ENCODE results near the gene KCNT2.

The KCNT2 gene

DNA sequence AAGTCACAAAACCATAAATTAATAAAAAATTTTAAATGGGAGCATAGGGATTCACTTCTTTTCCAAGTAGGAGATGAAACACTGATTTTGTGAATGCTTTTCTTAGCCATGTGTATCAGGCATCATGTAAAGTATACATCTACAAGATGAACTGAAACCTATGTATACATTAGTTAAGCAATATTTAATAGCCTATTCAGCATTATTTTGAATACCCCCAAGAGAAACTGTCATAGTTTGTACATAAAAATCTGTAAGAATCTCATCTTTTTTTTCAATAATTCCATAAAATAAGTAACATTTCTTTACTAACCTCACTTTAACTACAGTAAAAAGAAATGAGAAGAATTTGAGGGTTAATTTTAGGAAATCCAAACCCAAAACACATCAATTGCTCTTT, 348.0 kb downstream of the KCNT2 start:
- TF ChIP-seq, protein P1, sequence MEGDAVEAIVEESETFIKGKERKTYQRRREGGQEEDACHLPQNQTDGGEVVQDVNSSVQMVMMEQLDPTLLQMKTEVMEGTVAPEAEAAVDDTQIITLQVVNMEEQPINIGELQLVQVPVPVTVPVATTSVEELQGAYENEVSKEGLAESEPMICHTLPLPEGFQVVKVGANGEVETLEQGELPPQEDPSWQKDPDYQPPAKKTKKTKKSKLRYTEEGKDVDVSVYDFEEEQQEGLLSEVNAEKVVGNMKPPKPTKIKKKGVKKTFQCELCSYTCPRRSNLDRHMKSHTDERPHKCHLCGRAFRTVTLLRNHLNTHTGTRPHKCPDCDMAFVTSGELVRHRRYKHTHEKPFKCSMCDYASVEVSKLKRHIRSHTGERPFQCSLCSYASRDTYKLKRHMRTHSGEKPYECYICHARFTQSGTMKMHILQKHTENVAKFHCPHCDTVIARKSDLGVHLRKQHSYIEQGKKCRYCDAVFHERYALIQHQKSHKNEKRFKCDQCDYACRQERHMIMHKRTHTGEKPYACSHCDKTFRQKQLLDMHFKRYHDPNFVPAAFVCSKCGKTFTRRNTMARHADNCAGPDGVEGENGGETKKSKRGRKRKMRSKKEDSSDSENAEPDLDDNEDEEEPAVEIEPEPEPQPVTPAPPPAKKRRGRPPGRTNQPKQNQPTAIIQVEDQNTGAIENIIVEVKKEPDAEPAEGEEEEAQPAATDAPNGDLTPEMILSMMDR (IDR thresholded peaks at IDR 0.05; ENCODE audit: insufficient read depth, low read length, missing control alignments) = no peak
- DNase-seq (ENCODE audit: low read depth, low spot score) = no peak
- CTCF ChIA-PET = no interaction called here
- H3K4me3 ChIP-seq (ENCODE audit: low read depth, low read length) = no peak overlapping the region
- POLR2A ChIA-PET = no interaction called here

DNA sequence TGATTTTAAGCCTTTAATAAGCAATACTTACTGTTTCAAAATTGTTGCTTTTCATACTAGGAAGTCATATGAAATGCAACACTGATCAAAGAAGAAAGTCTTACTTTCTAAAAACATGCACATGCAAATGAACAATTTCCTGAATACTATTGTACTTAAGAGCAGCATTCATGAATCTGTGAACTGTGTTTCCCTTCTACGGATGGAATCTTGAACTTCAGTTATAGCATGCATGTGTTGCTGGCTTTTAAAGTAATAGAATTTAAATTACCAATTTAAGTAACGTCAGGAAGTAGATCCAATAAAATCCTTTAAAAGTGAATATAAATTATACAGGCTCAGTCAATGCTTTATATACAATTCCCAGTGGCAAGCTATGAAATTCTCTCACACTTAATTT, 348.9 kb downstream of the KCNT2 start:
- TF ChIP-seq, protein P1 (IDR thresholded peaks at IDR 0.05; ENCODE audit: insufficient read depth, low read length, missing control alignments) = no peak
- DNase-seq (ENCODE audit: low read depth, low spot score) = no peak
- POLR2A ChIA-PET = no interaction called here
- no peak overlapping the region for H3K4me3 ChIP-seq (ENCODE audit: low read depth, low read length)
- CTCF ChIA-PET = no interaction called here

DNA sequence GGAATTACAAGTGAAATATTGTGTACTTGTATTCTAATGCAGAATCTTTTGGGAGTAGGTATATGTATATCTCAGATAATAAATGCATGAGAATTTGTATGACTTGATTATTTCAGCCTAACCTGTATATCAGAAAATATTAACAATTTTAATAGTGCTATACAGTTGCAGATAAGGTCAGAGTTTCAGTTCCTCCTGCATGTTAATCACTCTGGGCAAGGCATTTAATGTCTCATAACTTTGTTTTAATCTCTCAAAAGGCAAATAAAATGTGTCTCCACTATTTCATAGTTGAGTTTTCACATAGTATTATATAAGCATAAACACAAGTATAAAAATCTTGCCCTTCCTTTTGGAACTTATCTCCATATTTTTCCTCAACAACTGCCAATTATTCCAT, 352.5 kb downstream of the KCNT2 start:
- POLR2A ChIA-PET = no interaction called here
- no peak for DNase-seq (ENCODE audit: low read depth, low spot score)
- CTCF ChIA-PET = no interaction called here
- TF ChIP-seq, protein P1 (IDR thresholded peaks at IDR 0.05; ENCODE audit: insufficient read depth, low read length, missing control alignments) = no peak
- no peak overlapping the region for H3K4me3 ChIP-seq (ENCODE audit: low read depth, low read length)

DNA sequence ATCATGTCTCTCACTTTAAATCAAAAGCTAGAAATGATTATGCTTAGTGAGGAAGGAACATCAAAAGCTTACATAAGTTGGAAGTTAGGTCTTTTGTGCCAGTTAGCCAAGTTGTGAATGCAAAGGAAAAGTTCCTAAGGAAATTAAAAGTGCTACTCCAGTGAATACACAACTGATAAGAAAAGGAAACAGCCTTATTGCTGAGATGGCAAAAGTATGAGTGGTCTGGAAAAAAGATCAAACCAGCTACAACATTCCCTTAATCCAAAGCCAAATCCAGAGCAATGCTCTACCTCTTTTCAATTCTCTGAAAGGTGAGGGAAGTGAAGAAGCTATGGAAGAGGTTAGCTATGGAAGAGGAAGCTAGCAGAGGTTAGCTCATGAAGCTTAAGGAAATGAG, 378.7 kb downstream of the KCNT2 start:
- no peak overlapping the region for H3K4me3 ChIP-seq (ENCODE audit: low read depth, low read length)
- no peak for DNase-seq (ENCODE audit: low read depth, low spot score)
- ChIA-PET CTCF (no interaction called here), POLR2A (no interaction called here)
- TF ChIP-seq, protein P1 (IDR thresholded peaks at IDR 0.05; ENCODE audit: insufficient read depth, low read length, missing control alignments) = no peak

DNA sequence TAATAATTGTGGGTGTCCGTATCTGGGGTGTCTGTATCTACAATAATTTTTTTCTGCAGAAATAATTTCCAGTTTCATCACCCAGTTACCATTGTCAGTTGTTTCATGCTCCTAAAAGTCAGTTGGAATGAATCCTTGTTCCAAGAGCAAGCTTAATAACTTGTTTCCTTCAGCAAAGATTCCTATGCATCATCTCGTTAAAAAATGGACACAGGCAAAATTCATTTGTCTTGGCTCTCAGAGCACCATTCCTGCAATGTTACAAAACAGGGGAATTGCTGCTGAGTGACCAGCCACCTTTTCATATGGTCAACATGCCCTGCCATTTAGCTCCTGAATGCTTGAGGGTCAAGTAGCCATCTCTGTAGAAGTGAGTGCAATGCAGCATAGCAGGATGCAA, 393.4 kb downstream of the KCNT2 start:
- TF ChIP-seq, protein P1 (IDR thresholded peaks at IDR 0.05; ENCODE audit: insufficient read depth, low read length, missing control alignments) = no peak
- H3K4me3 ChIP-seq (ENCODE audit: low read depth, low read length) = no peak overlapping the region
- CTCF ChIA-PET = no interaction called here
- no peak for DNase-seq (ENCODE audit: low read depth, low spot score)
- POLR2A ChIA-PET = no interaction called here

DNA sequence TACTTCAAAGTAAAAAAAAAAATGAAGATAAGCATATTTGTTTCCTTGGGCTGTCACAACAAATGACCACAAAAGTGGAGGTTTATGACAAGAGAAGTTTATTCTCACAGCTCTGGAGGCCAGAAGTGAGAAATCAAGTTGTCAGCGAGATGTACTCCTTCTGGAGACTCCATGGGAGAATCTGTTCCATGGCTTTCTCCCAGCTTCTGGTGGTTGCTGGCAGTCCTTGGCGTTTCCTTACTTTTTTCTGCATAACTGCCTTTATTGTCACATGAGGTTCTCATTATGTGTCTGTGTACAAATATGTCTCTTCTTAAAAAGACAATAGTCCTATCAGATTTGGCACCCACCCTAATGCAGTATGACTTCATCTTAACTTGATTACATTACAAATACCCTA, 398.3 kb downstream of the KCNT2 start:
- H3K4me3 ChIP-seq (ENCODE audit: low read depth, low read length) = no peak overlapping the region
- no peak for DNase-seq (ENCODE audit: low read depth, low spot score)
- ChIA-PET CTCF (no interaction called here), POLR2A (no interaction called here)
- TF ChIP-seq, protein P1 (IDR thresholded peaks at IDR 0.05; ENCODE audit: insufficient read depth, low read length, missing control alignments) = no peak
